B cell (primary cell): ENCODE measurements around the gene MAGI2.

Source experiments
- EZH2 ChIP-seq: IDR thresholded peaks from 2 replicates; pipeline ENCODE4 v1.6.1; 2012; ENCODE audit warnings: borderline replicate concordance, low read depth, mild to moderate bottlenecking, moderate library complexity, low read length; ENCODE audit not compliant: insufficient read depth, poor library complexity, severe bottlenecking
- TF ChIP-seq, protein P1 (sequence below): fragments of 200-600 bp; IDR thresholded peaks from one replicate; pipeline ENCODE4 v1.8.0; 2022; ENCODE audit warnings: antibody characterized with exemption, mild to moderate bottlenecking

DNA sequence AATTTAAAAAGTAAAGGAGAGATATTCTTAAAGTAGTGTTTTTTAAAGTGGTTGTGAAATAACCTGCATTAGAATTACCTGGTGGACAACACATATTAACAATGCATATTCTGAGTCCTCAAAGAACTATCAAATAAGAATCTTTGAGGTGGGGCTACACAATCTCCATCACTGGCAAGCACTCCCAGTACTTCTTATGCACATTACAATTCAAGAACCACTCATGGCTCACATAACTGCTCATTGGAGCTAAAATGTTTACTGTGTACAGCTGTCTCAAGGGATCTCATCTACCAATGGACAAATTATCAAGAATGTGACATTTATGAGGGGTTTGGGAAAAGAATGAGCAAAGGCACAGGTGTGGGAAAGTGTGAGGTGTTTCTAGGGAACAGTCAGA, 962.9 kb downstream of the MAGI2 start:
- no peak for TF ChIP-seq EZH2
- TF ChIP-seq, protein P1, sequence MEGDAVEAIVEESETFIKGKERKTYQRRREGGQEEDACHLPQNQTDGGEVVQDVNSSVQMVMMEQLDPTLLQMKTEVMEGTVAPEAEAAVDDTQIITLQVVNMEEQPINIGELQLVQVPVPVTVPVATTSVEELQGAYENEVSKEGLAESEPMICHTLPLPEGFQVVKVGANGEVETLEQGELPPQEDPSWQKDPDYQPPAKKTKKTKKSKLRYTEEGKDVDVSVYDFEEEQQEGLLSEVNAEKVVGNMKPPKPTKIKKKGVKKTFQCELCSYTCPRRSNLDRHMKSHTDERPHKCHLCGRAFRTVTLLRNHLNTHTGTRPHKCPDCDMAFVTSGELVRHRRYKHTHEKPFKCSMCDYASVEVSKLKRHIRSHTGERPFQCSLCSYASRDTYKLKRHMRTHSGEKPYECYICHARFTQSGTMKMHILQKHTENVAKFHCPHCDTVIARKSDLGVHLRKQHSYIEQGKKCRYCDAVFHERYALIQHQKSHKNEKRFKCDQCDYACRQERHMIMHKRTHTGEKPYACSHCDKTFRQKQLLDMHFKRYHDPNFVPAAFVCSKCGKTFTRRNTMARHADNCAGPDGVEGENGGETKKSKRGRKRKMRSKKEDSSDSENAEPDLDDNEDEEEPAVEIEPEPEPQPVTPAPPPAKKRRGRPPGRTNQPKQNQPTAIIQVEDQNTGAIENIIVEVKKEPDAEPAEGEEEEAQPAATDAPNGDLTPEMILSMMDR: no peak
